HG02973 (cell line): ENCODE measurements around the gene NMT1.

Experiments used
- ATAC-seq: cut with Tn5 transposase; IDR thresholded peaks from one replicate; pipeline ENCODE4 v1.9.1; 2021; ENCODE audit warnings: moderate library complexity; ENCODE audit not compliant: unreplicated experiment

The NMT1 gene

GRCh38 chr17:45077643-45078042, 16.5 kb downstream of the NMT1 start:
- no peak for ATAC-seq

- no peak for ATAC-seq
These were observed 20.1 kb downstream of the NMT1 start for GRCh38 chr17:45081047-45081703.

GRCh38 chr17:45086391-45086790, 25.3 kb downstream of the NMT1 start:
- no peak for ATAC-seq

- no peak for ATAC-seq
These were observed 25.9 kb downstream of the NMT1 start for GRCh38 chr17:45086865-45087503.

- no peak for ATAC-seq
These were observed 26.4 kb downstream of the NMT1 start for GRCh38 chr17:45087504-45087975.

- no peak for ATAC-seq
These were observed 26.9 kb downstream of the NMT1 start for GRCh38 chr17:45087978-45088377.

- ATAC-seq, result no peak
These were observed 27.6 kb downstream of the NMT1 start for GRCh38 chr17:45088741-45089140.

- ATAC-seq, result no peak
These were observed 29.6 kb downstream of the NMT1 start for GRCh38 chr17:45090711-45091110.

- no peak for ATAC-seq
These were observed 30.8 kb downstream of the NMT1 start for GRCh38 chr17:45091778-45092425.

GRCh38 chr17:45092911-45093430, 31.9 kb downstream of the NMT1 start:
- ATAC-seq, result no peak

- ATAC-seq, result no peak
These were observed 32.5 kb downstream of the NMT1 start for GRCh38 chr17:45093444-45094110.

- no peak for ATAC-seq
These were observed 35.0 kb downstream of the NMT1 start for GRCh38 chr17:45096141-45096540.

- ATAC-seq, result no peak
These were observed 35.8 kb downstream of the NMT1 start for GRCh38 chr17:45096926-45097325.

- ATAC-seq, result no peak
These were observed 37.2 kb downstream of the NMT1 start for GRCh38 chr17:45098081-45098868.

- ATAC-seq, result no peak
These were observed 37.9 kb downstream of the NMT1 start for GRCh38 chr17:45098869-45099616.

- no peak for ATAC-seq
These were observed 40.4 kb downstream of the NMT1 start for GRCh38 chr17:45101546-45101882.

GRCh38 chr17:45101883-45102811, 41.0 kb downstream of the NMT1 start:
- ATAC-seq, result no peak

- no peak for ATAC-seq
These were observed 41.7 kb downstream of the NMT1 start for GRCh38 chr17:45102856-45103255.

- ATAC-seq, result no peak
These were observed 42.2 kb downstream of the NMT1 start for GRCh38 chr17:45103269-45103795.
